ENCODE results near the gene DNAJC5.

- TF ChIP-seq CTCF (IDR thresholded peaks at IDR 0.05) (no peak), POLR2A (IDR thresholded peaks at IDR 0.05) (no peak)
These were observed 40.7 kb upstream of the DNAJC5 start for GRCh38 chr20:63854069-63854765.

All from breast epithelium (tissue), 3 donors.